ENCODE results near the gene ANO6. TPM values are rescaled to one million over a fixed set of nuclear protein-coding genes. Genes with fewer than 3 reads are reported as not detected.
"Not testable (repeated sequence)": the region's sequence is repeated elsewhere in the genome, so short reads cannot be mapped to it uniquely, and the experiment has no call there.

The ANO6 gene, protein sequence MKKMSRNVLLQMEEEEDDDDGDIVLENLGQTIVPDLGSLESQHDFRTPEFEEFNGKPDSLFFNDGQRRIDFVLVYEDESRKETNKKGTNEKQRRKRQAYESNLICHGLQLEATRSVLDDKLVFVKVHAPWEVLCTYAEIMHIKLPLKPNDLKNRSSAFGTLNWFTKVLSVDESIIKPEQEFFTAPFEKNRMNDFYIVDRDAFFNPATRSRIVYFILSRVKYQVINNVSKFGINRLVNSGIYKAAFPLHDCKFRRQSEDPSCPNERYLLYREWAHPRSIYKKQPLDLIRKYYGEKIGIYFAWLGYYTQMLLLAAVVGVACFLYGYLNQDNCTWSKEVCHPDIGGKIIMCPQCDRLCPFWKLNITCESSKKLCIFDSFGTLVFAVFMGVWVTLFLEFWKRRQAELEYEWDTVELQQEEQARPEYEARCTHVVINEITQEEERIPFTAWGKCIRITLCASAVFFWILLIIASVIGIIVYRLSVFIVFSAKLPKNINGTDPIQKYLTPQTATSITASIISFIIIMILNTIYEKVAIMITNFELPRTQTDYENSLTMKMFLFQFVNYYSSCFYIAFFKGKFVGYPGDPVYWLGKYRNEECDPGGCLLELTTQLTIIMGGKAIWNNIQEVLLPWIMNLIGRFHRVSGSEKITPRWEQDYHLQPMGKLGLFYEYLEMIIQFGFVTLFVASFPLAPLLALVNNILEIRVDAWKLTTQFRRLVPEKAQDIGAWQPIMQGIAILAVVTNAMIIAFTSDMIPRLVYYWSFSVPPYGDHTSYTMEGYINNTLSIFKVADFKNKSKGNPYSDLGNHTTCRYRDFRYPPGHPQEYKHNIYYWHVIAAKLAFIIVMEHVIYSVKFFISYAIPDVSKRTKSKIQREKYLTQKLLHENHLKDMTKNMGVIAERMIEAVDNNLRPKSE
- 28.9 and 35.2 TPM in 2 replicates for total RNA-seq (2012; rRNA removed)

DNA sequence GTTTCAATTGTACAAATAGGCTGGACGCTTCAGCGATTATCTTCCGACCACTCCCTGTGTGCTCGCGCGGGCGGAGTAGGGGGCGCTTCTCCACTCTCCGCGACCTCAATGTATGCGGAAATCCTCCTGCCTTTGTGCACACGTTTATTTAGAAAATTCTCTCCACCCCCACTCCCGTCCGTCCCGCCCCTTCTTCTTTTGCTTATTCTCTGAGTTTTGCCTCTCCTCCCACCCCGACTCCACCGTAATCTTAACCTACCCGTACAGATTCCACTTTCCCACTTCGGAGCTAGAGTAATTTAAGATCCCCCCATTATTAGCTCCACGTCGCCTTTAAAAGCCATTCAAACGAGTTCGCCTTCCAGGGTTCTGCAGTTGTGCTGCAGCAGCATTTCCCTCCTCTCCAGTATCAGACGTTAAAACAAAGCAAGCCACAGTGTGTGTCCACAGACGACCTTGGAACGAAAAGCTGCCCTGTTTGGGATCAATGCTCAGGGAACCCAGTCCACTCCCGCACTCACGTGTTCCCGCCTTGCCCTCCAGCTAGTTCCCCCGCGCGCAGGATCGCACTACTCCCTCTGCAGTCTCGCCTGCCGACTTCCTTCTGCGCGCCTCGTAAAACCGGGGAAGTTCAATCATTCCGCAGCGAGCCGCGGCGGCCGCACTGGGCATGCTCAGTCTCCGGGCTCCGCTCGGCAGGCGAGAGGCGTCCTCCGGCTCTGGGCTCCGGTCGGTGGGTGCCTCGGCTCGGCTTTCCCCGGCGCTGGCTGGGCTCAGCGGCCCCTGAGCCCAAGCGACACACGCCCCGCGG lies at the start of gene ANO6:
Gene ANO6 (plus strand): TSS at position 677 of the 811 bp plus-strand sequence. CDS start 227 bp downstream, outside the sequence.
- Histone ChIP-seq H3K4me3 (ENCODE audit: low read length) (peak within 1 kb of the TSS; percentile 76), H3K9ac (ENCODE audit: low read depth, low read length) (peak within 1 kb of the TSS; percentile 99), H3K9me3 (replicated peaks; ENCODE audit: low read length) (no peaks in the 10 kb centered on the region), H3K4me1 (ENCODE audit: control insufficient read depth, insufficient read depth, low read length) (peaks cover 8% of the 10 kb centered on the region), H3K27me3 (ENCODE audit: control insufficient read depth, insufficient read depth, low read length) (no peaks in the 10 kb centered on the region), H3K4me2 (ENCODE audit: low read length) (peak within 1 kb of the TSS; percentile 90), H3K36me3 (ENCODE audit: insufficient read depth, low read length) (no peaks in the 10 kb centered on the region)

GRCh38 chr12:45168976-45169375 lies 46.9 kb upstream of the ANO6 start:
- Histone ChIP-seq H3K4me3 (ENCODE audit: low read length) (no peak overlapping the region), H3K36me3 (ENCODE audit: insufficient read depth, low read length) (no peaks in the 10 kb centered on the region), H3K4me1 (ENCODE audit: control insufficient read depth, insufficient read depth, low read length) (no peaks in the 10 kb centered on the region), H3K27me3 (ENCODE audit: control insufficient read depth, insufficient read depth, low read length) (no peaks in the 10 kb centered on the region), H3K9ac (ENCODE audit: low read depth, low read length) (no peak overlapping the region), H3K9me3 (replicated peaks; ENCODE audit: low read length) (no peaks in the 10 kb centered on the region), H3K4me2 (ENCODE audit: low read length) (no peak overlapping the region)

DNA sequence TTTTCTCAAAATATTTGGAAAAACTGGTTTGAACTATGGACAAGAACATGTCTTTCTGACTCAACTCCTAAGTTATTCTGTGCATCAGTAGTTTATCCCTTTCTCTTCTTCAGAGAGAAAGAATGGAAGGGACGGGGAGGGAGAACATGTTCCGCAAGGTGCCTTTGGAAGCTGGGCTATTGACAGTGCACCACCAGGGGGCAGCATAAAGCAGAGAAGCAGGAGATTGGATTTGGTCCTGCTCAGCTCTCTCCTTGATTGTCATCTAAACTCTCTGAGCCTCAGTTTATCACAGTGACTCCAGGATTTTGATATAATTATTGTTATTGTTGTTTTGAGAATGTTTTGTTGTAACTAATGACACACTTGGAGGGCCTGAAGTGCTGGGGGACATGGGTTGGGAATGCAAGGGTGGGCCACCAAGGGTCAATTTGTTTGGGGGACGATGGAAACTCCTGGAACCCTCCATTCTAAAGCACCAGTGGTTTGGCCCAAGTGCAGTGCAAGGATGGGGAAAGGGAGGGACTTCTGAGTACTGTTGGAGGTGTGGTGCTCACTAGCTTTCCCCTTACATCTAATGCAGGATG lies 45.3 kb upstream of the ANO6 start:
- H3K4me3 ChIP-seq (ENCODE audit: low read length) = no peak overlapping the region
- no peaks in the 10 kb centered on the region for H3K27me3 ChIP-seq (ENCODE audit: control insufficient read depth, insufficient read depth, low read length)
- H3K36me3 ChIP-seq (ENCODE audit: insufficient read depth, low read length) = no peaks in the 10 kb centered on the region
- no peak overlapping the region for H3K9ac ChIP-seq (ENCODE audit: low read depth, low read length)
- H3K9me3 ChIP-seq (replicated peaks; ENCODE audit: low read length) = no peaks in the 10 kb centered on the region
- no peaks in the 10 kb centered on the region for H3K4me1 ChIP-seq (ENCODE audit: control insufficient read depth, insufficient read depth, low read length)
- no peak overlapping the region for H3K4me2 ChIP-seq (ENCODE audit: low read length)

DNA sequence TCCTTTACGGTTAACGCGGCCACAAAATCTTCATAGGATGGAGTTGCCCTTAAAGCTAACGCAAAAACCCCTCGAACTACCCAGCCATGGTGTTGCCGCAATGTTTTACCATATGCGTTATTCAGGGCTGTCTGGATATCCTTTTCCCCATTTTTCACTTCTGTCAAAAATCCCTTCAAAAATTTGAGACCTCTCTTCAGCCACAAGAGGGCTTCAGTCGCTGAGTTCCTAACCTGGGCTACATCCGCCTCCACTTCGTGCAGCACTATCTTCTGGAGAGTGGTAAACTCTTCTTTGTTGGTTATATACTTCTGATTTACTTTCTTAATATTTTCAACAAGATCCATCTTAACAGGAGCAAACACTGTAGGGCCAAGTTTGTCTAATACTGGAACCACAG lies 42.6 kb upstream of the ANO6 start:
- H3K9ac ChIP-seq (ENCODE audit: low read depth, low read length); H3K9me3 ChIP-seq (replicated peaks; ENCODE audit: low read length); H3K4me1 ChIP-seq (ENCODE audit: control insufficient read depth, insufficient read depth, low read length); H3K27me3 ChIP-seq (ENCODE audit: control insufficient read depth, insufficient read depth, low read length); H3K4me2 ChIP-seq (ENCODE audit: low read length); H3K4me3 ChIP-seq (ENCODE audit: low read length); H3K36me3 ChIP-seq (ENCODE audit: insufficient read depth, low read length): not testable (repeated sequence)

- Histone ChIP-seq H3K9me3 (replicated peaks; ENCODE audit: low read length) (no peaks in the 10 kb centered on the region), H3K4me3 (ENCODE audit: low read length) (no peak overlapping the region), H3K36me3 (ENCODE audit: insufficient read depth, low read length) (no peaks in the 10 kb centered on the region), H3K27me3 (ENCODE audit: control insufficient read depth, insufficient read depth, low read length) (no peaks in the 10 kb centered on the region), H3K4me1 (ENCODE audit: control insufficient read depth, insufficient read depth, low read length) (no peaks in the 10 kb centered on the region), H3K9ac (ENCODE audit: low read depth, low read length) (no peak overlapping the region), H3K4me2 (ENCODE audit: low read length) (no peak overlapping the region)
These were observed 41.3 kb upstream of the ANO6 start for GRCh38 chr12:45174595-45174994.

GRCh38 chr12:45178771-45179170 lies 37.1 kb upstream of the ANO6 start:
- no peaks in the 10 kb centered on the region for H3K4me1 ChIP-seq (ENCODE audit: control insufficient read depth, insufficient read depth, low read length)
- no peaks in the 10 kb centered on the region for H3K27me3 ChIP-seq (ENCODE audit: control insufficient read depth, insufficient read depth, low read length)
- no peak overlapping the region for H3K4me2 ChIP-seq (ENCODE audit: low read length)
- H3K36me3 ChIP-seq (ENCODE audit: insufficient read depth, low read length) = no peaks in the 10 kb centered on the region
- no peak overlapping the region for H3K9ac ChIP-seq (ENCODE audit: low read depth, low read length)
- H3K9me3 ChIP-seq (replicated peaks; ENCODE audit: low read length) = no peaks in the 10 kb centered on the region
- H3K4me3 ChIP-seq (ENCODE audit: low read length) = no peak overlapping the region

- H3K36me3 ChIP-seq (ENCODE audit: insufficient read depth, low read length) = no peaks in the 10 kb centered on the region
- no peaks in the 10 kb centered on the region for H3K27me3 ChIP-seq (ENCODE audit: control insufficient read depth, insufficient read depth, low read length)
- H3K4me1 ChIP-seq (ENCODE audit: control insufficient read depth, insufficient read depth, low read length) = no peaks in the 10 kb centered on the region
- no peak overlapping the region for H3K9ac ChIP-seq (ENCODE audit: low read depth, low read length)
- no peak overlapping the region for H3K4me2 ChIP-seq (ENCODE audit: low read length)
- no peaks in the 10 kb centered on the region for H3K9me3 ChIP-seq (replicated peaks; ENCODE audit: low read length)
- H3K4me3 ChIP-seq (ENCODE audit: low read length) = no peak overlapping the region
These were observed 33.4 kb upstream of the ANO6 start for GRCh38 chr12:45182511-45182910.

DNA sequence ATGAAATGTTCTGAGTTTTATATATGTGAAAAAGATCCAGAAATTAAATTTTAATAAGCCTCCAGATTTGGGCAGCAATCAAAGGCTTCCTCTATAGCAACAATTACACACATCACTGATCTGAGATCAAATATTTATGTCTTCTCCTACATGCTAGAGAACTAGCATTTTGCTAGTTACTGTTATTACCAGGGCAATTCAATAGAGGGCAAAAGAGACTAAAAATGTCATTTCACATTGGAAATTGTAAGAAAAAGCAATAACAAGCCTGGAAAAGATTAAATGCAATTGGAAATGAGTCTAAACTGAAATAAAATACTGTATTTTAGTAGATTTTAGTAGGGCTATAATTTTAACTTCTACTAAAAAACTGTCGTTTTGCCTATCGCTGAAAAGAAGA lies 32.6 kb upstream of the ANO6 start:
- no peak overlapping the region for H3K9ac ChIP-seq (ENCODE audit: low read depth, low read length)
- H3K9me3 ChIP-seq (replicated peaks; ENCODE audit: low read length) = no peaks in the 10 kb centered on the region
- H3K36me3 ChIP-seq (ENCODE audit: insufficient read depth, low read length) = no peaks in the 10 kb centered on the region
- H3K27me3 ChIP-seq (ENCODE audit: control insufficient read depth, insufficient read depth, low read length) = no peaks in the 10 kb centered on the region
- no peak overlapping the region for H3K4me2 ChIP-seq (ENCODE audit: low read length)
- no peak overlapping the region for H3K4me3 ChIP-seq (ENCODE audit: low read length)
- no peaks in the 10 kb centered on the region for H3K4me1 ChIP-seq (ENCODE audit: control insufficient read depth, insufficient read depth, low read length)

- no peaks in the 10 kb centered on the region for H3K36me3 ChIP-seq (ENCODE audit: insufficient read depth, low read length)
- no peak overlapping the region for H3K4me2 ChIP-seq (ENCODE audit: low read length)
- no peaks in the 10 kb centered on the region for H3K9me3 ChIP-seq (replicated peaks; ENCODE audit: low read length)
- H3K4me3 ChIP-seq (ENCODE audit: low read length) = no peak overlapping the region
- no peak overlapping the region for H3K9ac ChIP-seq (ENCODE audit: low read depth, low read length)
- no peaks in the 10 kb centered on the region for H3K4me1 ChIP-seq (ENCODE audit: control insufficient read depth, insufficient read depth, low read length)
- H3K27me3 ChIP-seq (ENCODE audit: control insufficient read depth, insufficient read depth, low read length) = no peaks in the 10 kb centered on the region
These were observed 31.5 kb upstream of the ANO6 start for GRCh38 chr12:45184147-45184963.

GRCh38 chr12:45186762-45187161 lies 29.1 kb upstream of the ANO6 start:
- H3K9me3 ChIP-seq (replicated peaks; ENCODE audit: low read length) = no peaks in the 10 kb centered on the region
- H3K36me3 ChIP-seq (ENCODE audit: insufficient read depth, low read length) = no peaks in the 10 kb centered on the region
- H3K4me1 ChIP-seq (ENCODE audit: control insufficient read depth, insufficient read depth, low read length) = no peaks in the 10 kb centered on the region
- H3K4me2 ChIP-seq (ENCODE audit: low read length) = no peak overlapping the region
- no peak overlapping the region for H3K4me3 ChIP-seq (ENCODE audit: low read length)
- H3K27me3 ChIP-seq (ENCODE audit: control insufficient read depth, insufficient read depth, low read length) = no peaks in the 10 kb centered on the region
- no peak overlapping the region for H3K9ac ChIP-seq (ENCODE audit: low read depth, low read length)

Measured in skeletal muscle satellite cell (primary cell).